HUES48 (cell line): Measurements from ENCODE around the gene MEAK7.

Experiments
- H3K27ac ChIP-seq: one replicate; pipeline ENCODE4 v1.7.0; 2013; ENCODE audit warnings: low read depth, low read length, inconsistent platforms
- H3K27me3 ChIP-seq: 2 replicates; pipeline ENCODE4 v1.6.1; 2013; ENCODE audit warnings: mild to moderate bottlenecking, low read length; ENCODE audit not compliant: control insufficient read depth, insufficient read depth
- H3K36me3 ChIP-seq: 2 replicates; pipeline ENCODE4 v1.6.1; 2013; ENCODE audit warnings: low read length; ENCODE audit not compliant: control insufficient read depth, insufficient read depth
- H3K4me1 ChIP-seq: 2 replicates; pipeline ENCODE4 v1.6.1; 2013; ENCODE audit warnings: mild to moderate bottlenecking, low read length; ENCODE audit not compliant: control insufficient read depth, insufficient read depth
- H3K4me3 ChIP-seq: 2 replicates; pipeline ENCODE4 v1.5.1; 2013; ENCODE audit warnings: mild to moderate bottlenecking, low read depth, low read length
- H3K9ac ChIP-seq: 2 replicates; pipeline ENCODE4 v1.6.1; 2013; ENCODE audit warnings: mild to moderate bottlenecking, low read depth, low read length, moderate library complexity
- H3K9me3 ChIP-seq: 2 replicates; pipeline ENCODE4 v1.6.1; 2013; ENCODE audit warnings: low read length; ENCODE audit not compliant: control insufficient read depth, insufficient read depth

The MEAK7 gene

GRCh38 chr16:84463221-84463620, 41.2 kb downstream of the MEAK7 start:
- H3K36me3 ChIP-seq, result peaks cover 2% of the 10 kb centered on the region; the same call in 1 of the 2 replicates
- H3K9me3 ChIP-seq, result peaks cover 5% of the 10 kb centered on the region; the same call in 1 of the 2 replicates
- no peaks in the 10 kb centered on the region for H3K27me3 ChIP-seq
- no peak overlapping the region for H3K4me3 ChIP-seq
- no peaks in the 10 kb centered on the region for H3K4me1 ChIP-seq
- no peak overlapping the region for H3K9ac ChIP-seq
- H3K27ac ChIP-seq, result no peak overlapping the region

DNA sequence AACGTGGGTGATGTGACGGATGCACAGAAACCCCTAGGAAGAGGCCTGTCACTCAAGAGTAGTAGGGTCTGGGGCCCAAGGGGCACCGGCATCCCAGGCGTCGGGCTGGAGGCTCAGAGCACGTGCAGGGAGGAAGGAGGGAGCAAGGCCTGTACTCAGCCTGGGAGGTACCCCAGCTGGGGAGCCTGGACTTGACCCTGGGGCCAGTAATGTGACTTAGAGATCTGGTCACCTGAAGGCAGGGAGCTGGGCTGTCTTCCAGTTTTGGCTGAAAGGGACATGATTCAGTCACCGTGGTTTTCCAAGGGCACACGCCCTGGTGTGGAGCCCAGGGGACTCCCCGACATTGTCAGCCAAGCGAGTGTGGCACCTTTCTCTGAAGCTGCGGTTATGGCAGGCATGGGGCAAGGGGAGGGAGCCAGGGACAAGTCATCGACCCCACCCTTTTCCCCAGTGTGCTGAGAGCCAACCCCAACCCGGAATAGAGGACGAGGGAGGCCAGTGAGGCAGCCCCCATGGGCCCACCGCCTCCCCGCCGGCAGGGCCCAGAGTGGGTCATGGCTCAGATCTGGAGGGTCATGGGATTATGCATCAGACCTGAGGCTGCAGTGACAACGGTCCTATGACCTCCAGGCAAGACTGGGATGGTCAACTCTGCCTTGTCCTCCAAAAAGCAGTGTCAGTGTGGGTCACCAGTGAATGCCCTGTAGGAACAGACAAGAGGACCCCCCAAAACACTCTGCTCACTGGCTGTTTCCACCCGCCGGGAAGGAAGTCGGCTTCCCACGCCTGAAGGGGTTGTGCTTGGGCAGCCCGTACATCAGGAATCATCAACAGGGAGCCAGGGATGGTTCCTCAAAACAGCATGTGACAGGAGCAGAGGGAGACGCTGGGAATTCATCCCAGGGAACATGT, 41.9 kb downstream of the MEAK7 start:
- H3K4me3 ChIP-seq, result no peak overlapping the region
- H3K27ac ChIP-seq, result no peak overlapping the region
- H3K9me3 ChIP-seq, result 0 out of 2 replicates have a peak, but pooled peaks cover under 1% of the 10 kb centered on the region
- peaks cover 2% of the 10 kb centered on the region; the same call in 1 of the 2 replicates for H3K36me3 ChIP-seq
- H3K9ac ChIP-seq, result no peak overlapping the region
- no peaks in the 10 kb centered on the region for H3K27me3 ChIP-seq
- no peaks in the 10 kb centered on the region for H3K4me1 ChIP-seq

GRCh38 chr16:84461413-84462295, 42.8 kb downstream of the MEAK7 start:
- Histone ChIP-seq H3K27me3 (no peaks in the 10 kb centered on the region), H3K36me3 (no peaks in the 10 kb centered on the region), H3K27ac (no peak overlapping the region), H3K9me3 (no peaks in the 10 kb centered on the region), H3K4me1 (no peaks in the 10 kb centered on the region), H3K4me3 (no peak overlapping the region), H3K9ac (no peak overlapping the region)

- H3K36me3 ChIP-seq, result no peaks in the 10 kb centered on the region
- no peaks in the 10 kb centered on the region for H3K4me1 ChIP-seq
- no peaks in the 10 kb centered on the region for H3K9me3 ChIP-seq
- no peak overlapping the region for H3K27ac ChIP-seq
- no peak overlapping the region for H3K4me3 ChIP-seq
- no peaks in the 10 kb centered on the region for H3K27me3 ChIP-seq
- no peak overlapping the region for H3K9ac ChIP-seq
Observed at GRCh38 chr16:84461029-84461412, 43.4 kb downstream of the MEAK7 start.

DNA sequence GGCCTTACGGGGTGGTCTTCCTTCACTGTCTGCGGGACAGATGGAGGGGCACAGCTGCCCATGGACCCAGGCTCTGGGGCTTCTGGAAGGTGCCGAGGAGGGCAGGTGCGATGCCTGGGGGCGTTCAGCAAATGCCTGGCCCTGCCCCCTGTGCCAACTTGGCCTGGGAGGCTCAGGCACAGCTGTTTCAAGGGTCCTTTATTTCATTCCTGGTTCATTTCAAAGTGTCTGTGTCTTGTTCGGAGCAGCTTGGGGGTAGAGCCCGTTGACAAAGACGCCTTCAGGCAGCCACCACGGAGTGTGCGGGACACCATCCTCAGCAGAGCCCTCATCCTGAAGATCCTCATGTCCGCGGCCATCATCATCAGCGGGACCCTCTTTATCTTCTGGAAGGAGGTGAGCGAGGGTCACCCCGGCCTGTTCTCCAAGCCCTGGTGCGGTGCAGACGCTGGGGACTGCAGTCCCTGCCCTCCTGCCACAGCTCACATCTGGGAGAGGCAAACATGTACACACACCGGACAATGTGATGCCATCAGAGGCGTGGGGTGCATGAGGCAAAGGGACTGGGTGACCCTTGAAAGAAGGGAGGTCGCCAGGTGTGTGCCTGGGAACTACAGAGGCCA, 43.9 kb downstream of the MEAK7 start:
- Histone ChIP-seq H3K4me3 (no peak overlapping the region), H3K27ac (no peak overlapping the region), H3K9ac (no peak overlapping the region), H3K36me3 (no peaks in the 10 kb centered on the region), H3K9me3 (no peaks in the 10 kb centered on the region), H3K27me3 (no peaks in the 10 kb centered on the region), H3K4me1 (no peaks in the 10 kb centered on the region)

GRCh38 chr16:84459941-84460405, 44.5 kb downstream of the MEAK7 start:
- Histone ChIP-seq H3K27ac (no peak overlapping the region), H3K4me3 (no peak overlapping the region), H3K4me1 (no peaks in the 10 kb centered on the region), H3K36me3 (no peaks in the 10 kb centered on the region), H3K27me3 (no peaks in the 10 kb centered on the region), H3K9ac (no peak overlapping the region), H3K9me3 (no peaks in the 10 kb centered on the region)

DNA sequence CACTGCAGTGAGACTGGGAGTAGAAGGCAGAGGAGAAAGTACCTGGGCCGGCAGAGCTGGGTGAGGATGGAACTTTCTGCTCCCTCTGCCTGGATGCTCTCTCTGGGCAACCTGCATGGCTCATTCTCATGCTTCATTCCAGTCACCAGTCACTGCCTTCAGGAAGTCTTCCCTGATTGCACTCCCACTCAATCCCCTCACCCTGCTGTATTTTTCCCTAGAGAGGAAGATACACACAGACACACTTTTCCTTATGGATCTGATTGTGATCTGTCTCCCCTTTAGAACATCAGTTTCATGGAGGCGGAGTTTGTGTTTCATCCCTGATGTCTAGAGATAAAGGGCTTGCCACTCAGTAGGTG, 44.9 kb downstream of the MEAK7 start:
- Histone ChIP-seq H3K27me3 (no peaks in the 10 kb centered on the region), H3K4me3 (no peak overlapping the region), H3K27ac (no peak overlapping the region), H3K9me3 (no peaks in the 10 kb centered on the region), H3K4me1 (no peaks in the 10 kb centered on the region), H3K9ac (no peak overlapping the region), H3K36me3 (no peaks in the 10 kb centered on the region)

- Histone ChIP-seq H3K9me3 (no peaks in the 10 kb centered on the region), H3K27ac (no peak overlapping the region), H3K4me1 (no peaks in the 10 kb centered on the region), H3K36me3 (no peaks in the 10 kb centered on the region), H3K4me3 (no peak overlapping the region), H3K9ac (no peak overlapping the region), H3K27me3 (no peaks in the 10 kb centered on the region)
Observed at GRCh38 chr16:84458606-84459532, 45.6 kb downstream of the MEAK7 start.

GRCh38 chr16:84455031-84455430, 49.4 kb downstream of the MEAK7 start:
- Histone ChIP-seq H3K9ac (no peak overlapping the region), H3K4me3 (no peak overlapping the region), H3K4me1 (no peaks in the 10 kb centered on the region), H3K27me3 (no peaks in the 10 kb centered on the region), H3K27ac (no peak overlapping the region), H3K9me3 (no peaks in the 10 kb centered on the region), H3K36me3 (no peaks in the 10 kb centered on the region)
